HG03432 (cell line): Measurements from ENCODE around the gene DHCR7.

Experiments
- ATAC-seq: cut with Tn5 transposase; IDR thresholded peaks from one replicate; pipeline ENCODE4 v1.9.1; 2021; ENCODE audit warnings: mild to moderate bottlenecking, moderate library complexity; ENCODE audit not compliant: unreplicated experiment

The DHCR7 gene

DNA sequence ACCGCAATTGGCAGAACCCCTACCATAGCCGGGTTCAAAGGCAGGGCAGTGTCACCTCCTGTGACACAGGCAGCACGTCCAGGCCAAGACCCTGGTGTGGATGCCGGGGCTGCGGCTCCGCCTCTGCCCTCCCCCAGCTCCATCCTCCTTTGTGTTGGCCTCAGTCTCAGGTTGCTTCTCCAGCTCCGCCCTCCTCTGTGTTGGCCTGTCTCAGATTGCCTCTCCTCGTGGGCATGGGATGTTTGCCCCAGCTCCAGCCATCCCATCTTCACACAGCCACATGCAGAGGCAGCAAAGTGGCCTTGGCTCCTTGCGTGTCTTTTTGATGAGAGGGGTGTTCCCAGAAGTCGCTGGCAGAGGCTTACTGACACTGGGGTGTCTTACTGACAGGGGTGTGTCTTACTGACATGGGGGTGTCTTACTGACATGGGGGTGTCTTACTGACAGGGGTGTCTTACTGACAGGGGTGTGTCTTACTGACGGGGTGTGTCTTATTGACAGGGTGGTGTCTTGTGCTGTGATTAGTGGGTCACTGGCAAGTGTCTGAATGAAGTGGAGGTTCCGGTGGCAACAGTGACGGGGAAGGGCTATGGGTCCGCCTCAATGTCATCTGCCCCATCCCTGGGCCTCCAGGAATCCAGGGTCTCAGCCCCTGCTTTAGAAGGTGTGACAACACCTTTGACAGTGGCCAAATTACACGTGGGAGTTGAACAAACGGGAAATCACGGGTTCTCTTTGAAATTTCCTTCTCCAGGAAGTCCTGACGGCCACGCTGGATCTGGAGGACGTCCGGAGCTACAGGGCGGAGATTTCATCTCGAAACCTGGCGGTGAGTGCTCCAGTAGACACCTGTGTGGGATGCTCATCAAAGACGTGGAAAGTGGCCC, 29.7 kb upstream of the DHCR7 start:
- no peak for ATAC-seq

GRCh38 chr11:71476926-71477640, 28.9 kb upstream of the DHCR7 start:
- no peak for ATAC-seq

DNA sequence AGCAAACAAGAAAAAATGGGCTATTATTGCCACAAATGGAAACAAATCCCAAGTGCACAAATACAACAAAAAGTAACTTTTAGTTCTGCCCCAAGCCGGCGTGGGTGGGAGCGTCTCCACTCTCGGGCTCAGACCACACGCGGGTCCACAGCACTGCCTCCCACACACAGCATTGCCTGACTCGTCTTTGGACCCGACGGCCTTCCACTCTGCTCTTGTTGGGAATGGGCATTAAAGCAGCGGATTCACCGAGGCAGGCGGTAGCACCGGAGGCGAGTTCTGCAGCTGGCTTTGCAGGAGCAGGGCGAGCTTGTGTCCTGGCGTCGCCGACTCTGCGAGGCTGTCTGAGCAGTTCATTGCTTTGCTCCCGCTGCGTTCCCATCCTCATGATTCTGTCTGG, 27.8 kb upstream of the DHCR7 start:
- no peak for ATAC-seq

GRCh38 chr11:71474771-71475483, 26.7 kb upstream of the DHCR7 start:
- ATAC-seq: no peak

- ATAC-seq: no peak
These were observed 26.1 kb upstream of the DHCR7 start for GRCh38 chr11:71474141-71474770.

DNA sequence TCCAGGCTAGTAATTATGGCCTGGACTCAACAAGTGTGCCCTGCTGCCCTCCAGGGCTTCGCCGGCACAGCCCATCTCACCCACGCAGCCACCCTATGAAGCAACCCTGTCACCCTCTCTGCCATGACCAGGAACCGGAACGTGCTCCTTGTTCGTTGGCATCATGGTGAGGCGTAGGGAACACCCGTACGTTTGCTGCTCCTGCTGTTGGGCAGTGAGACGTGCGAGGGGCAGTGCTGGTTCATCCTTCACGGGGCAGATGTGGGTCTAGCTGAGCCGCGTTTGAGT, 25.5 kb upstream of the DHCR7 start:
- ATAC-seq: no peak

- ATAC-seq: no peak
These were observed 25.0 kb upstream of the DHCR7 start for GRCh38 chr11:71472941-71473792.

DNA sequence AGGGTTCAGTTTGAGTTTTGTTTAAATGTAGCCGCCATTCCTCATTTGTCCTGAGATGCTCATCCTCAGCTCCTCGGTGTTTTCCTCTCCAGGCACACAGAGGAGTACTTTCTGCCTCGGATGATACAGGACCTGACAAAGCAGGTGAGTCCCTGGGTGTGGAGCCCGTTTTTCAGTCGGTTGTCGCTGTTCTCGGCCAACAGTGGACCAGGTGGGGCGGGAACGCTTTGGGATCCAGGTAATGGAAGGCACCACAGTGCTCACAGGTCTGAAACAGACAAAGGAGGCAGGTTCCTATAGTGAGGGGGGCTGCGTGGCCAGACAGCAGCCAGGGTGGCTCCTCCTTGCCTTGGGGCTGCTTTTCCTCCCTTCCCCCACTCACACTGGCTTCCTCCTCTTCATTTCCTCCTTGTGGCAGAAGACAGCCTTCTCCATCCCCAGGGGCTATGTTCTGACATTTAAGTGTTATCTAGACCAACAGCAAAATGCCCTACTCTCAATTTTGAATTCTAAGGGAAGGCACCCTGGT, 24.2 kb upstream of the DHCR7 start:
- ATAC-seq: no peak

DNA sequence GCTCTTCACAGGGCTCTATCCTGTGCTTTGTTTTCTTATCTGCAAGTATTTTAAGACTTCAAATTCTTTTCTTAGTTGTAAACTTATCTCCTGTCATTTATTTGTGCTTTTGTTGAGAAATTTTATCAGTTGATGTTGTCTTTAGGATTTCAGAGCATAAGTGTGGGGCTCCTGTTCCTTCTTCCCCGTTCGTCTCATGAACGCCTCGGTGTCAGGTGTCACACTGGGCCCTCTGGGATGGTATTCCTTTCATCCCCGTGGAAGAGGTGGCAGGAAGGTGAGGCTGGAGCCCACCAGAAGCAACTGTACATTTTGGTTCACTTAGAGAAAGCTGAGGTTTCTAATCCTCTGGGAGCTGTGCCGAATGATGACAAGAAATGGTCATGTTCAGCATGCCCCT, 22.8 kb upstream of the DHCR7 start:
- no peak for ATAC-seq

DNA sequence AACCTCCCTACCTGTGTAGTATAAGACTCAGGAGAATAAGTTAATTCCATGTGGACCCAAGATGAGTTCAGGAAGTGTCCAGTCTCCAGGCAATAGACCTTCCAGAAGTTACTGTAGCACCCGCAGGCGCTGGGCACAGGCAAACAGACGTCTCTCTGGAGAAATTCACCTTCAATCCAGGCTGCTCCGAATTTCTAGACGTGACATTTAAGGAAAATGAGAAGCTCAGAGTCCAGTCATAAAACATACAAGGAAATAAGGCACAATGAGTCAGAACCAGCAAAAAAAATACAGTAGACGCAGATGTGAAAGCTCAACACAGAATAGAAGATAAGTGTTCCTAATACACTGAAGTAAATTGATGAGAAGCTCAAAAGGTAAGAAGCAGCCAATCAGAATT, 19.0 kb upstream of the DHCR7 start:
- ATAC-seq: no peak

- ATAC-seq: no peak
These were observed 18.2 kb upstream of the DHCR7 start for GRCh38 chr11:71466358-71466757.

GRCh38 chr11:71465054-71465453, 16.9 kb upstream of the DHCR7 start:
- no peak for ATAC-seq

DNA sequence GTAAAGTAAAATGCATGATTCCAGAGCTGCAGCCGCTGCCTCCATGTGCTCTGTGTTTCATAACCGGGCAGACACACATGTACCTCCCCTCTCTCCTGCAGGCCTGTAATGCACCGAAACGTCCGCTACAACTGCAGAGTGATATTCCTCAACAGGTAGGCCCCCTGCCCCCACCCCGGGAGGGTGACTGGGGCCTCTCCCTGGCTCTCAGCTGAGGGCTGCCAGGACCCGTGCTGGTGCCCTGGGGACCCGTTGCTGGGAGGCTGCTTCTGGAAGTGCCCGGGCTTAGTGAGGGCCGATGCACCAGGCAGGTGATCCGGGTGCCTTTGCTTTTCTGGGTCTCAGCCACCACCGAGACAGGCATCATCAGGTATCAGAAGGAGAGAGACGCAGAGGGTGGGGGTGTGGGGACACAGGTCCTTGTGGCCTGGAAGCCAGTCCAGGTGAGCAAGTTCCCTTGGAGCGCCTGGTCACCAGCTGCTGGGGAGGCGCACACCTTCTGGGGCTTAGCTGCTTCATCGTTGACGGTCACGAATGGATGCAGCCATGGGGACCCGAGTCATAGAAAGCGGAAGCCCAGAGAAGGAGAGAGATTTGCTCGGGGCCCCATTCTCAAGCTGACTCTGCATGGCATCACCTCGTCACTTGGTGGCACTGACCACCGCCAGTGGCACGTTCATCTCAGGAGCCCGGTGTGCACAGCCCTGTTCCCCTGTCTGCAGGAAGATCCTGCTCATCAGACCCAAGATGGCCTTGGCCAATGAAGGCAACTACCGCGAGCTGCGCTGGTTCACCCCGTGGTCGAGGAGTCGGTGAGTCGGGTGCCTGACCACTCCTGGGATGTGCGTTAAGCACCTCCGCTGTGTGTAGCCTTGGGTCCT, 15.4 kb upstream of the DHCR7 start:
- ATAC-seq: no peak

DNA sequence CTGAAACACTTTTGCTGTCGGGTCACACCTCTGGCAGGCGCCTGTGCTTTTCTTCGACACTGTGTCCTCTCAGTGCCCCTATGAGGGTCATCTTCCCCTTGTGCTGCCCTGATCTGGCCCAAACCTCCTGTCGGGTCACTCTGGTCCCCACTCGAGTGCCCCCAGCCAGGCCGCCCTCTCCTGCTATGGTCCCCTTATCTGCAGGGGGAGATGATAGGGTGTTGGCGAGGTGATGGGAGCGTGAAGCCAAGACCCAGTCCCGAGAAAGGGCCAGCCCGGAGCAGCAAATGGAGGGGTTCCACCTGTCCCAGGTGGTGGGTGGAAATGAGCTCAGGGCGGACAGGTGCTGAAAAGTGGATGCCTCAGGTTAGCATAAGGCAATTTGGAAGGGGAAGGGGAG, 14.5 kb upstream of the DHCR7 start:
- no peak for ATAC-seq

GRCh38 chr11:71461696-71462095, 13.5 kb upstream of the DHCR7 start:
- no peak for ATAC-seq

DNA sequence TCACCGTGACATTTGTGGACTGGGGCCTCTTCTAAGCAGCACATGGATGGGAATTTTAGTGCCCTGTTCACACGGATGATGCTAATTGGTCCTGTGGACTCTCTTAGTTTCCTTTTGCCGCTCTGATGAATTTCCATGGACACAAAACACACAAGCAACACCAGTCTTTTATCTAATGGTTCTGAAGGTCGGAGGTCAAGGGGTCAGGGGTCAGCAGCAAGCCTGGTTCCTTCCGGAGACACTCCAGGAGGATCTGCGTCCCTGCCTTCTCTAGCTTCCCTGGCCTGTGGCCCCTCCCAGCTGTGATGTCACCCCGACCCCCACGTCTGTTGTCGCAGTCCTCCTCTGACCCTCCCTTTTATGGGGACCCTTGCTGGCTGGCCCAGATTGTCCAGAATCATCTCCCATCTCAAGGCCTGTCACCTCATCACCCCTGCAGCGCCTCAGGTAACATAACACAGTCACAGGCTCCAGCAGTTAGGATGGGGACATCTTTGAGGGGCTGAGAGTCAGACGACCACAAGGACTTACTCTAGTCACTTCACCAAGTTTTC, 11.7 kb upstream of the DHCR7 start:
- ATAC-seq: no peak

DNA sequence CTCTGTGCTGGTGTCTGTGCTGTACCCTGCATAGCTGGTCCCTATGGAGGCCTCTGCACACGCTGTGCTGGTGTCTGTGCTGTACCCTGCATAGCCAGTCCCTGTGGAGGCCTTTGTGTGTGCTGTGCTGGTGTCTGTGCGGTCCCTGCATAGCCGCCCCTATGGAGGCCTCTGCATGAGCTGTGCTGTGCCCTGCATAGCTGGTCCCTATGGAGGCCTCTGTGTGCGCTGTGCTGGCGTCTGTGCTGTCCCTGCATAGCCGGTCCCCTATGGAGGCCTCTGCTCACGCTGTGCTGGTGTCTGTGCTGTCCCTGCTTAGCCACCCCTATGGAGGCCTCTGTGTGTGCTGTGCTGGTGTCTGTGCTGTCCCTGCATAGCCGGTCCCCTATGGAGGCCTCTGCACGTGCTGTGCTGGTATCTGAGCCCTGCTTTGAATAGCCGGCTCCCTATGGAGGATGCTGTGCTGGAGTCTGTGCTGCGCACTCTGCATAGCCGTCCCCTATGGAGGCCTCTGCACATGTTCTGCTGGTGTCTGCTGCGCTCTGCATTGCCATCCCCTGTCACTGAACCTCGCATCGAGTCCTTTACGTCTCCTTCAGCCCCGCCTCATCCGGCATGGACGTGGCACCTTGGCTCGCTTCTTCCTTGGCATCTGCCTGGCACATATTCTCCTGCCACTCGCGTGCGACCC, 11.0 kb upstream of the DHCR7 start:
- ATAC-seq: no peak
